BLaER1 (cell line): ENCODE results near the gene NFE2L2.
"Not testable (repeated sequence)": the region's sequence is repeated elsewhere in the genome, so short reads cannot be mapped to it uniquely, and the experiment has no call there.

Experiments used
- H3K27ac ChIP-seq: shearing (Covaris generic); formaldehyde crosslinking; 2 replicates; pipeline ENCODE4 v1.8.1; 2022
- H3K27me3 ChIP-seq: shearing (Covaris generic); formaldehyde crosslinking; 2 replicates; pipeline ENCODE4 v1.8.1; 2022
- H3K36me3 ChIP-seq: shearing (Covaris generic); formaldehyde crosslinking; 2 replicates; pipeline ENCODE4 v1.8.1; 2022
- H3K4me1 ChIP-seq: shearing (Covaris generic); formaldehyde crosslinking; 2 replicates; pipeline ENCODE4 v1.8.1; 2022
- H3K4me2 ChIP-seq: shearing (Covaris generic); formaldehyde crosslinking; 2 replicates; pipeline ENCODE4 v1.8.1; 2022
- H3K4me3 ChIP-seq: shearing (Covaris generic); formaldehyde crosslinking; 2 replicates; pipeline ENCODE4 v1.8.1; 2022
- H3K9ac ChIP-seq: shearing (Covaris generic); formaldehyde crosslinking; 2 replicates; pipeline ENCODE4 v1.8.1; 2022
- H3K9me3 ChIP-seq: shearing (Covaris generic); formaldehyde crosslinking; 2 replicates; pipeline ENCODE4 v1.8.1; 2022
- H4K20me1 ChIP-seq: shearing (Covaris generic); formaldehyde crosslinking; 2 replicates; pipeline ENCODE4 v1.8.1; 2022
- Cebpa-rat ChIP-seq: shearing (Covaris generic); IDR thresholded peaks from 2 replicates; pipeline ENCODE4 v1.8.1; 2022

NFE2L2 gene

DNA sequence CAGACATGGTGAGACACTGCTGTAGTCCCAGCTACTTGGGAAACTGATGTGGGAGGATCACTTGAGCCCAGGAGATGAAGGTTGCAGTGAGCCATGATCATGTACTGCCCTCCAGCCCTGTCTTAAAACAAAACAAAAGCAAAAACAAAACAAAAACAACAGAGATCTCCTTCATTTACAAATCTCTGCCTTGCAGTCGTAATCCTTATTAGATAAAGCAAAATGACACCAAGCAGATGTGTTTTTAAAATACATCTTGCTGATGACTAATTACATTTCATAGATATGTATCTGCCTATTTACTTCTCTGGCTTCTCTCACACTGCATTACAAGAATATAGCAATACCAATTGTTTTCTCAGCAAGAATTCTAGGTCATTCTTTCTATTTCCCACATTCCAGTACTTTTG, 22.8 kb downstream of the NFE2L2 start:
- H3K27ac ChIP-seq: no peak overlapping the region
- no peak overlapping the region for H3K4me3 ChIP-seq

DNA sequence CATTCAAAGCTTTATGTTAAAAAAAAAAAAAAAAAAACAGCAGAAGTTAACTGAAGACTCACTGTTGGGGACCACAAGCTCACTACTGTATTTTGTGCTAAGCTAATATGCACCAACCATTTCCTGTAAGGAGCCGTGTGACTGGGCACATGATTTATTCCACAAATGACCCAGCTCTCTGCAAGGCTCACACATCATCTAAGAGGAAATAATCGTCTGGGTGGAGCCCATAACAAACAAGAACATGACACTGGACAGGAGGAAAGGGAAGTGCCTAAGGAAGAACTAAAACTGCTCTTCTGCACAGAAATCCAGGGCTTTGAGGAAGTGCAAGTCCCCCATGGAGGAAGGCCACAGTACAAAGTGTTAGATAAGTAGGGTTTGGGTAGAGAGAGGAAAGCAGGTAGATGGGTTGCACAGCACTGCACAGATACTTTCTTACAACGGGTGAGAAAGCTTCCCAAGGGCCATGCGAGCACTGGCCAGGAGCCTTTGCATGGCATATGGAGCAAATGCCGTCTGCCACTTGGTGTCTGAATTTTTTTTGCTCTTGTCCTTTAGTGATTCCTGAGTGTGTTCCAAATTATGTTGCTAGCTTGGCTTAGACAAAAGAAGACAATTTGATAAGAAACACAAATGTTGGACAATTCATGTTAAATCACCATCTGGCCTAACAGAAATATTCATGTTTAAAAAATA, 24.4 kb downstream of the NFE2L2 start:
- no peak overlapping the region for H3K9ac ChIP-seq
- peak overlapping the region; percentile 65 for H3K4me2 ChIP-seq
- H3K4me3 ChIP-seq: no peak overlapping the region
- peaks cover 100% of the 10 kb centered on the region for H4K20me1 ChIP-seq
- peaks cover 34% of the 10 kb centered on the region for H3K36me3 ChIP-seq
- no peak for TF ChIP-seq Cebpa-rat
- H3K9me3 ChIP-seq: no peaks in the 10 kb centered on the region
- peaks cover 49% of the 10 kb centered on the region for H3K4me1 ChIP-seq
- 0 out of 2 replicates have a peak overlapping the region, but pooled peaks have one; percentile 5 for H3K27ac ChIP-seq
- H3K27me3 ChIP-seq: no peaks in the 10 kb centered on the region

More for the DNA sequence above, 22.8 kb downstream of the NFE2L2 start:
- Histone ChIP-seq H3K4me2 (peak overlapping the region; percentile 65), H4K20me1 (peaks cover 100% of the 10 kb centered on the region), H3K4me1 (peaks cover 49% of the 10 kb centered on the region), H3K9ac (no peak overlapping the region), H3K36me3 (peaks cover 26% of the 10 kb centered on the region), H3K9me3 (no peaks in the 10 kb centered on the region), H3K27me3 (no peaks in the 10 kb centered on the region)
- no peak for TF ChIP-seq Cebpa-rat

DNA sequence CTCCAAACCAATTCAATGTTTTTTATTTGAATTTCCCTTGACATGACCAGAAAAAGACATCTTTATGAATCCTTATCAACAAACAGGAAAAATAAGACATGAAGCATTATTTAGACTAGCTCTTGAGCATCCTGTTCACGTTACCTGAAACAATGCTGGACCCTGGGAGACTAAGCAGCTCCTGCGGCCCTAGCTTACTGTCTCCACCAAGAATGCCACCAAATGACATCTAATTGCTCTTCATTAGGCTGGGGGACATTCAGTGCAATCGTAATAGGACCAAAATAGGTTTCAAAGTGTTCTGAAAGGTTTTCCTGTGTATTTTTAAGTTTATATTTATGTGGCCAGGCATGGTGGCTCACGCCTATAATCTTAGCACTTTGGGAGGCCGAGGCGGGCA, 25.5 kb downstream of the NFE2L2 start:
- Histone ChIP-seq H3K27ac (no peak overlapping the region), H3K4me1 (peaks cover 49% of the 10 kb centered on the region), H3K4me2 (no peak overlapping the region), H3K9ac (no peak overlapping the region), H4K20me1 (peaks cover 100% of the 10 kb centered on the region), H3K36me3 (peaks cover 38% of the 10 kb centered on the region), H3K9me3 (no peaks in the 10 kb centered on the region), H3K4me3 (no peak overlapping the region), H3K27me3 (no peaks in the 10 kb centered on the region)
- no peak for TF ChIP-seq Cebpa-rat

DNA sequence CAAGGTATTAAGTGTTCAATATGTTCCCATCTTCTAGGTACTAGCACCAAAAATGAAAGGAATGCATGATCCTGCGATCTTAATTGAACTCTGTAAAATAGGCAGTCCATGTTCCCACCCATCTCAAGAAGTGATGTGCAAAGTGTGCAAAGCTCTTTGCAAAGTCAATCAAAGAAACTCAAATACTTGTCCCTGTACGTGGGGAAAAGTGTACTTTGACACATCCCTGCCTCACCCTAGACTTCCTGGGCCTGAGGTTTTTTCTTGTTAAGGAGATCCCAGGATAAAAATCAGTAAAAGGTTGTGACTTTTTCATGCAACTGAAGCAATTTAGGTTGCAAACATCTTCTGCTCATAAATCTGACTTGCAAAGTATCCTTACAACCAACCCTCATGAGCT, 26.6 kb downstream of the NFE2L2 start:
- no peaks in the 10 kb centered on the region for H3K9me3 ChIP-seq
- no peak overlapping the region for H3K27ac ChIP-seq
- no peak overlapping the region for H3K4me2 ChIP-seq
- no peak overlapping the region for H3K9ac ChIP-seq
- no peaks in the 10 kb centered on the region for H3K27me3 ChIP-seq
- H4K20me1 ChIP-seq: peaks cover 100% of the 10 kb centered on the region
- peaks cover 49% of the 10 kb centered on the region for H3K36me3 ChIP-seq
- peaks cover 42% of the 10 kb centered on the region for H3K4me1 ChIP-seq
- TF ChIP-seq Cebpa-rat: no peak
- H3K4me3 ChIP-seq: no peak overlapping the region

DNA sequence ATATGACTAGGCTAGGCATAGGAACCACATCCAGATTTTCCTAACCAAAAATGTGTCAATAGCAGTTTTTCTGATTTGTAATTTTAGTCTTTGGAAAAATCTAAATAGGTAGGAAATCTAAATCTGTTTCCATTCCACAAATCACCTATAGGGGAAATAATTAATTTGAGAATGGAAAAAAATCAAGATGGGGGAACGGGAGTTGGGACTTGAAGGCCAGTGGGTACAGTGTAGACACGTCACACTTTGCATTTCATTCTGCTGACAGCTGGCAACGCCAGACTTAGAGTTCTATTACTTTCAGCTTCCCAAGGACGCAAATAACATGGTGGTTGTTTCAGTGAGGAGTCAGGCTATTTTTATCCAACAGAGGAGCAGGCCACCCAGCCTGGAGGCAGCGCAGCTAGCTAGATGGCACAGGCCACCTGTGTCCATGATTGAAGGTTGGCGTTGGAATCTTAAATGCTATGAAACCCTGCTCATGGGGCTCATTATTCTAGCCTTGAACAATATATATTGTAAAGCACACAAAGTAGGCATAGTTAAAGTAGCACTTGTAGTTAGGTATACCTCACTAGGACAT, 28.6 kb downstream of the NFE2L2 start:
- no peak overlapping the region for H3K4me3 ChIP-seq
- TF ChIP-seq Cebpa-rat: no peak
- H4K20me1 ChIP-seq: peaks cover 97% of the 10 kb centered on the region
- no peak overlapping the region for H3K27ac ChIP-seq
- peaks cover 69% of the 10 kb centered on the region for H3K36me3 ChIP-seq
- H3K27me3 ChIP-seq: no peaks in the 10 kb centered on the region
- peaks cover 22% of the 10 kb centered on the region for H3K4me1 ChIP-seq
- H3K4me2 ChIP-seq: no peak overlapping the region
- H3K9me3 ChIP-seq: no peaks in the 10 kb centered on the region
- no peak overlapping the region for H3K9ac ChIP-seq

DNA sequence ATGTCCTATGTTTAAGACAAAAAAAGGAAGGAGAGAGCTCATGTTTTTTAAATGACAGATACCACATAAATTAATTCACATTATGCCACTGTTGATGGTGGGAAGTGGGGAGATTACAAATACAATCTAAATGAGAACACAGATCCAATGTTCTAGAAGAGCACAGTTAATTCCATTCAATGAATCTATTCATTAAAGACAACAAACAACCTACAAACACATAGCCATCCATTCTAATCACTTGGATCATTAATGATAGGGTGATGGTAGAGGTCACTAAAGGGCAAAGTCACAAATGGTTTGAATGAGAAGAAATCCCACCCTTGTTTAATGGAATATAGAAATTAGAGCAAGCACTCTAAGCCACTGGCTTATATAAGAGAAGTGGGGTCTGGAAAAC, 30.3 kb downstream of the NFE2L2 start:
- peaks cover 80% of the 10 kb centered on the region for H3K36me3 ChIP-seq
- peaks cover 6% of the 10 kb centered on the region; the same call in 1 of the 2 replicates for H3K4me1 ChIP-seq
- peaks cover 90% of the 10 kb centered on the region for H4K20me1 ChIP-seq

DNA sequence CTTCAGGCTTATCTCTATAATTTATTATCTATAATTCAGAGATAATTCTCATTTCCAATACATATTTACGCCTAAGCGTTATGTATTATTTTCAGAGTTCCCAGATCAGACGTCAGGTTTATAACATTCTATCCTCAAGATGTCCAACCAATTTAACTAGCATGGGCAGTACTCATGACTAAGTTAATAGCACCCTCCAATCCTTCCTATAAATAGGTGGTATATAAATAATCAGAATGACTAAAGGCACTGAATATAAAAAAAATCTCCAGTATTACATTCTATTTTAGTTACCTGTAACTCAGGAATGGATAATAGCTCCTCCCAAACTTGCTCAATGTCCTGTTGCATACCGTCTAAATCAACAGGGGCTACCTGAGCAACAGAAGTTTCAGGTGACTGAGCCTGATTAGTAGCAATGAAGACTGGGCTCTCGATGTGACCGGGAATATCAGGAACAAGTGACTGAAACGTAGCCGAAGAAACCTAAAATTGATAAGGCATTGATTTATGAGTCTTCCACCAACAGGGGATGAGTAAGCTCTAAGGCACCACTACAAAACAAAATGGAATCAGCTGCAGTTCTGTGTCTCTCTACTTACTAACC, 32.3 kb downstream of the NFE2L2 start:
- Histone ChIP-seq H3K27ac (no peak overlapping the region), H3K4me3 (no peak overlapping the region), H3K36me3 (peaks cover 81% of the 10 kb centered on the region), H3K9me3 (no peaks in the 10 kb centered on the region), H3K4me2 (no peak overlapping the region), H3K9ac (no peak overlapping the region), H4K20me1 (peaks cover 82% of the 10 kb centered on the region), H3K27me3 (no peaks in the 10 kb centered on the region), H3K4me1 (no peaks in the 10 kb centered on the region)
- no peak for TF ChIP-seq Cebpa-rat

More for the DNA sequence above, 30.3 kb downstream of the NFE2L2 start:
- no peak overlapping the region for H3K4me2 ChIP-seq
- H3K27ac ChIP-seq: no peak overlapping the region
- TF ChIP-seq Cebpa-rat: no peak
- H3K27me3 ChIP-seq: no peaks in the 10 kb centered on the region
- H3K9ac ChIP-seq: no peak overlapping the region
- no peaks in the 10 kb centered on the region for H3K9me3 ChIP-seq
- H3K4me3 ChIP-seq: no peak overlapping the region

DNA sequence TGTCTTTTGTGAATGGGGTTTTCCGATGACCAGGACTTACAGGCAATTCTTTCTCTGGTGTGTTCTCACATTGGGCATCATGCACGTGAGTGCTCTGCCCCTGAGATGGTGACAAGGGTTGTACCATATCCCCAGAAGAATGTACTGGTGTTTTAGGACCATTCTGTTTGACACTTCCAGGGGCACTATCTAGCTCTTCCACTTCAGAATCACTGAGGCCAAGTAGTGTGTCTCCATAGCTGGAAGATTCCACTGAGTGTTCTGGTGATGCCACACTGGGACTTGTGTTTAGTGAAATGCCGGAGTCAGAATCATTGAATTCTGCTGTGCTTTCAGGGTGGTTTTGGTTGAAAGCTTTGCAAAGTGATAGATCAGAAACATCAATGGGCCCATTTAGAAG, 33.3 kb downstream of the NFE2L2 start:
- Histone ChIP-seq H3K36me3 (peaks cover 73% of the 10 kb centered on the region), H3K4me3 (no peak overlapping the region), H4K20me1 (peaks cover 82% of the 10 kb centered on the region), H3K4me2 (no peak overlapping the region), H3K4me1 (no peaks in the 10 kb centered on the region), H3K9ac (no peak overlapping the region), H3K9me3 (no peaks in the 10 kb centered on the region), H3K27me3 (no peaks in the 10 kb centered on the region), H3K27ac (no peak overlapping the region)
- TF ChIP-seq Cebpa-rat: no peak

DNA sequence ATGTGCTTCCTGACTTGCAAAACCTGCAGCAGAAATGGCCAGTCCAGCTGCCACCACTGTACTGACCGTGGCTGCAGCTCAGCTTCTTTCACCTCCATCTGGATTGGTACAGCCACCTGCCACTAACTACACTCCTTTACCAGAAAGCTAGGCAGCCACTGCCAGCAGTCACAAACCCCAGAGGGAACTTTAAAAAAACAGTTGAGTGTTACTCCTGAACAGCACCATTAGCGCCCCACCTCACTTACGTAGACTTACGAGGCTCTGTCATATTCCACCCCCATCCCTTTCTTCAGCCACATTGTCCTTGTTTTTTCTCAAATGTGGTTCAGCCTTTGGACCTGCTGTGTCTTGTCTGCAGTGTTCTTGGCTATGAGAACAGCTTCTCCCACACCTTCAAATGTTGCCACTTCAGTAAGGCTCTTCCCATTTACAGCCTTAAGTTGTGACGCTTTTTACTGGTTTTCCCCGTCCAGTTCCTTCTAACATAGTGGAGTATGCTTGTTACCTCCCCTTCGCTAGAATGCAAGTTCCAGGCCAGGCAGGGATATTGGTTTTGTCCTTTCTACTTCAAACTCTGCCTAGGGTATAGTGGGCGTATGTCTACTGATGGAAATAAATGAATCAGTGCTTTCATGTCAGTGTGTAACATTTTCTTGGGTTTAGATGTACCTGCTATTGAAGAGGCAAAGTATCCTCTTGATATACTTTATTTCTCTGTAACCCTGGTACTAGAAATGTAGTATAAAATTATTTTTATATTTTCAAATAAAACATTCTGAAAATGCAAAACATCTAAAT, 34.9 kb downstream of the NFE2L2 start:
- TF ChIP-seq Cebpa-rat: no peak
- no peaks in the 10 kb centered on the region for H3K4me1 ChIP-seq
- H3K9me3 ChIP-seq: no peaks in the 10 kb centered on the region
- H3K4me3 ChIP-seq: no peak overlapping the region
- no peak overlapping the region for H3K4me2 ChIP-seq
- no peak overlapping the region for H3K27ac ChIP-seq
- no peak overlapping the region for H3K9ac ChIP-seq
- peaks cover 57% of the 10 kb centered on the region for H3K36me3 ChIP-seq
- no peaks in the 10 kb centered on the region for H3K27me3 ChIP-seq
- H4K20me1 ChIP-seq: peaks cover 82% of the 10 kb centered on the region

DNA sequence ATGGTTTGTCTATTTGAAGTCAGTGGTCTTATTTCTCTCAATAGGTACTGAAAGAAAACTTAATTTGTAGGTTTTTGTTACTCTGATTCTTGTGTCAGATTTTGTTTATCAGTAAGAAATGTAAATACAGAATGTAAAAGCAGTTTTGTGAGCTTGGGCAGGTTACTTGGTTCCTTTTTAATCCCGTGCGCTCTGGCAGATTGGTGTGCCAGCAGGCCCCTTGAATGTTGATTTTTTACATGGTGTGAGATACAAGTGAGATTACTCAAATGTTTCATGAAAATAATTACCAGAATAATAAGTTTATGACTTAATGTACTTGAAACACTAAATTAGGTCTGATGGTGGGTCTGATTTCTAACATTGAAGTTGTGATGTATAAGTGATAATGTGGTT, 38.6 kb downstream of the NFE2L2 start:
- TF ChIP-seq Cebpa-rat: no peak
- H3K4me2 ChIP-seq: no peak overlapping the region
- peaks cover 83% of the 10 kb centered on the region for H4K20me1 ChIP-seq
- H3K9ac ChIP-seq: no peak overlapping the region
- H3K36me3 ChIP-seq: peaks cover 50% of the 10 kb centered on the region
- no peaks in the 10 kb centered on the region for H3K4me1 ChIP-seq
- no peak overlapping the region for H3K27ac ChIP-seq
- no peak overlapping the region for H3K4me3 ChIP-seq
- no peaks in the 10 kb centered on the region for H3K9me3 ChIP-seq
- no peaks in the 10 kb centered on the region for H3K27me3 ChIP-seq

DNA sequence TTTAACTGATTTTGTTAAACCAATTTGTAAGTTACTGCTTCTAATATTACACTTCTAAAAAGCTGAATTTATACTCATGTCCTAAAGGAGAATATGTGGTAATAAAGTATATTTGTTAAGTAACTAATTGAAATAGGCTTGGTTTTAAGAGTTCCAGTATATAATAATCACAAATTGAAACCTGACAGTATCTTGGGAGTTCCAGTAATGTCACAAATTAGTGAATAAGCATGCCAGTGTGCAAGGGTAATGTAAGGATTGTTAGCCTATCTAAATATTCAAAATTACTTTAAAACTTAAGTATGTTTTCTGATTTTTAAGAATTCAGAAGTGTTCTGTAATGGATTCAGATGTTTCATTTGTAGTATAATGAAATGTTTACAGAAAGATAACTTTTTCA, 41.1 kb downstream of the NFE2L2 start:
- Histone ChIP-seq H4K20me1 (peaks cover 89% of the 10 kb centered on the region), H3K36me3 (peaks cover 58% of the 10 kb centered on the region)
- H3K9ac ChIP-seq, H3K9me3 ChIP-seq, H3K27ac ChIP-seq, H3K27me3 ChIP-seq, H3K4me2 ChIP-seq, H3K4me3 ChIP-seq, H3K4me1 ChIP-seq: not testable (repeated sequence)
